ENCODE results near the gene KLHL29. TPM values are rescaled to one million over a fixed set of nuclear protein-coding genes. Genes with fewer than 3 reads are reported as not detected.

Gene KLHL29
- polyA plus RNA-seq, 3 donors: 0.03 TPM; not detected in 2

DNA sequence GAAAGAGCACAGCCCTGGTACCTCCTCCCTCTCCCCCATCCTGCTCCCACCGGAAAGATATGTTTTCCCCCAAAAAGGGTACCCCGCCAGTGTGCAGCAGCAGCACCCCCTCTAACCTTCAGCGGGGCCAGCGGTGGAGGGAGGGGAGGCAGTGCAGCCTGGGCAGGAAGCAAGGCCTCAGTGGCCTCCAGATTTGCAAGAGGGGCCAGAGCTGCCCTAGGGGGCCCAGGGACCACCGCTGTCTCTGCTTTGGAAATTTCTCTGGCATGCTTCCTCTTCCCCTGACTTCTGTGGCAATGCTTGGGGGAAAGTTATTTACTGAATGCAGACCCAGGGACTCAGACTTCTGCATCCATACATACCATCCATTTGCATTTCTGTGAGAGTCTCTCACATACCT is 111.5 kb downstream of the KLHL29 start:
- peaks cover 0 to 2% (median 0%) of the 10 kb centered on the region in 7 donors for H3K9me3 Mint-ChIP-seq
- TF ChIP-seq CTCF (IDR thresholded peaks at IDR 0.05): no peak
- peaks cover 35% of the 10 kb centered on the region for H3K4me1 Mint-ChIP-seq
- Histone ChIP-seq H2AFZ (ENCODE audit: insufficient read depth, low read depth, low read length, poor library complexity, severe bottlenecking) (no peak overlapping the region), H3K4me2 (replicated peaks; ENCODE audit: extremely low read depth, low read length, poor library complexity, severe bottlenecking) (peak overlapping the region; percentile 50), H3K79me2 (ENCODE audit: insufficient read depth, low read length) (no peaks in the 10 kb centered on the region), H3K27ac (ENCODE audit: low read depth in 1 of 2, low read length in 2 of 2) (no peak overlapping the region), H3K36me3 (replicated peaks in 1 of 2; ENCODE audit: control insufficient read depth in 1 of 2, insufficient read depth in 2 of 2, low read length in 2 of 2) (no peaks in the 10 kb centered on the region), H3K4me1 (ENCODE audit: control insufficient read depth in 1 of 2, insufficient read depth in 2 of 2, low read length in 2 of 2) (peaks cover 31 to 36% of the 10 kb centered on the region in 2 donors), H3K9ac (ENCODE audit: insufficient read depth, low read length, poor library complexity, severe bottlenecking) (no peak overlapping the region), H3K4me3 (replicated peaks in 1 of 3; ENCODE audit: low read depth in 2 of 3, low read length in 3 of 3) (peak overlapping the region in 1 of 3 experiments; percentile 37), H3K9me3 (replicated peaks in 1 of 2; ENCODE audit: control insufficient read depth in 1 of 2, insufficient read depth in 1 of 2, low read length in 2 of 2) (no peaks in the 10 kb centered on the region), H4K20me1 (ENCODE audit: insufficient read depth, low read length) (no peaks in the 10 kb centered on the region), H3K27me3 (ENCODE audit: control insufficient read depth in 2 of 2, insufficient read depth in 2 of 2, low read length in 2 of 2) (peaks cover 5 to 59% of the 10 kb centered on the region in 2 donors)
- peaks cover 0 to 3% of the 10 kb centered on the region in 2 donors for H3K36me3 Mint-ChIP-seq
- intact Hi-C loops (cut with micrococcal nuclease): no loop called here
- H3K27me3 Mint-ChIP-seq (ENCODE audit: low read depth in 3 of 3): peaks cover 48 to 75% (median 67%) of the 10 kb centered on the region in 3 donors
- H3K4me3 Mint-ChIP-seq: peak overlapping the region in 1 of 2 donors; percentile 67
- DNase-seq: no peak
- no peak overlapping the region for H3K27ac Mint-ChIP-seq
- 20% methylated on average over 1 of the region's 5 CpGs for WGBS (ENCODE audit: insufficient coverage)

GRCh38 chr2:23497063-23497462 is 112.1 kb downstream of the KLHL29 start:
- H3K27me3 Mint-ChIP-seq (ENCODE audit: low read depth in 3 of 3): peaks cover 49 to 75% (median 67%) of the 10 kb centered on the region in 3 donors
- peak in 1 of 3 donors; percentile 23 for DNase-seq
- H3K9me3 Mint-ChIP-seq: peaks cover 0 to 2% (median 0%) of the 10 kb centered on the region in 7 donors
- peak overlapping the region in 1 of 7 donors; percentile 41 for H3K27ac Mint-ChIP-seq
- H3K4me1 Mint-ChIP-seq: peaks cover 35% of the 10 kb centered on the region
- H3K4me3 Mint-ChIP-seq: peak overlapping the region; percentile 56 to 62
- Histone ChIP-seq H3K4me3 (replicated peaks in 1 of 3; ENCODE audit: low read depth in 2 of 3, low read length in 3 of 3) (peak overlapping the region in 1 of 3 experiments; percentile 37), H2AFZ (ENCODE audit: insufficient read depth, low read depth, low read length, poor library complexity, severe bottlenecking) (no peak overlapping the region), H3K9ac (ENCODE audit: insufficient read depth, low read length, poor library complexity, severe bottlenecking) (no peak overlapping the region), H3K79me2 (ENCODE audit: insufficient read depth, low read length) (no peaks in the 10 kb centered on the region), H3K4me1 (ENCODE audit: control insufficient read depth in 1 of 2, insufficient read depth in 2 of 2, low read length in 2 of 2) (peaks cover 31 to 36% of the 10 kb centered on the region in 2 donors), H3K27me3 (ENCODE audit: control insufficient read depth in 2 of 2, insufficient read depth in 2 of 2, low read length in 2 of 2) (peaks cover 5 to 59% of the 10 kb centered on the region in 2 donors), H3K36me3 (replicated peaks in 1 of 2; ENCODE audit: control insufficient read depth in 1 of 2, insufficient read depth in 2 of 2, low read length in 2 of 2) (no peaks in the 10 kb centered on the region), H3K27ac (ENCODE audit: low read depth in 1 of 2, low read length in 2 of 2) (no peak overlapping the region), H4K20me1 (ENCODE audit: insufficient read depth, low read length) (no peaks in the 10 kb centered on the region), H3K9me3 (replicated peaks in 1 of 2; ENCODE audit: control insufficient read depth in 1 of 2, insufficient read depth in 1 of 2, low read length in 2 of 2) (no peaks in the 10 kb centered on the region), H3K4me2 (replicated peaks; ENCODE audit: extremely low read depth, low read length, poor library complexity, severe bottlenecking) (peak overlapping the region; percentile 50)
- WGBS (ENCODE audit: insufficient coverage): 0% methylated on average over 3 of the region's 7 CpGs
- TF ChIP-seq CTCF (IDR thresholded peaks at IDR 0.05): no peak
- intact Hi-C loops (cut with micrococcal nuclease): no loop called here
- peaks cover 0 to 3% of the 10 kb centered on the region in 2 donors for H3K36me3 Mint-ChIP-seq
